ENCODE measurements around the gene MSH3.
"Not testable (repeated sequence)": the region's sequence is repeated elsewhere in the genome, so short reads cannot be mapped to it uniquely, and the experiment has no call there.

MSH3 gene

DNA sequence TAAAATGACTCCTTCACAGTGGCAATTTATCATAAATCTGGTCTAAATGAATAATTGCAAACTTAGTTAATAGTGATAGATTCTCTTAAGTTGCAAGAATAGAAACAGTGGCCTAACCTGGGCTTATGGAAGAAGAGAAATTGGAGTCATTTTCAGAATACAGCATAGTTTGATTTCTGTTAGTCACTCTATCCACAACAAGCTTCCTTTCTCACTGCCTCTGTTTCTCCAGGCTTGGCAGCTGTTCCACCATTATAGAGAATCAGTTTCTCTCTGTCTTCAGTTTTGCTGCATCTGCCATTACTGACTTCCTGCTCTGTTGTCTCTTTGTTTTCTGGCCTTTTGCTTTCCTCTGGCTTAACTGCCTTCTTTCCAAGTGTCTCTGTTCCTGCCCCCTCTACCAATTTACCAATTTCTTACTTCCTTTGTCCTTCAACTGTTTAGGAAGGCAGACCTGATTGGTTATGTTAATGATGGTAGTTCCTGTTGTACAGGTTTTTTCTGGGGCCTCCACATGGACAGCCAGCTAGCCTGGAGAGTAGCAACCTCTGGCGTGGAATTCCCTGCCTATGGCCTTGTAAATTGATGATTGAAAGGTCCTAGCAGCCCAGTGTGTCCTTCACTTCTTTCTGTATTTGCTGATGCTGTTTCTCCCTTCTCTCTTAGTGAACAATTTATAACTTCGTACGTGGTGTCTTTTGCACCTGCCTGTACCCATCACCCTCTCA lies 229.8 kb downstream of the MSH3 start:
- no peak overlapping the region; the same call in 1 of the 2 replicates for H3K27ac ChIP-seq
- no peak for TF ChIP-seq ZFX (IDR thresholded peaks at IDR 0.05)
- no peak for TF ChIP-seq CTCF (conservative IDR thresholded peaks at IDR 0.05)

- TF ChIP-seq ZFX (IDR thresholded peaks at IDR 0.05) (no peak), CTCF (conservative IDR thresholded peaks at IDR 0.05) (no peak)
- H3K27ac ChIP-seq = no peak overlapping the region
These were observed 230.5 kb downstream of the MSH3 start for GRCh38 chr5:80884929-80885328.

- TF ChIP-seq ZFX (IDR thresholded peaks at IDR 0.05) (no peak), CTCF (conservative IDR thresholded peaks at IDR 0.05) (no peak)
- no peak overlapping the region for H3K27ac ChIP-seq
These were observed 231.0 kb downstream of the MSH3 start for GRCh38 chr5:80885396-80886000.

DNA sequence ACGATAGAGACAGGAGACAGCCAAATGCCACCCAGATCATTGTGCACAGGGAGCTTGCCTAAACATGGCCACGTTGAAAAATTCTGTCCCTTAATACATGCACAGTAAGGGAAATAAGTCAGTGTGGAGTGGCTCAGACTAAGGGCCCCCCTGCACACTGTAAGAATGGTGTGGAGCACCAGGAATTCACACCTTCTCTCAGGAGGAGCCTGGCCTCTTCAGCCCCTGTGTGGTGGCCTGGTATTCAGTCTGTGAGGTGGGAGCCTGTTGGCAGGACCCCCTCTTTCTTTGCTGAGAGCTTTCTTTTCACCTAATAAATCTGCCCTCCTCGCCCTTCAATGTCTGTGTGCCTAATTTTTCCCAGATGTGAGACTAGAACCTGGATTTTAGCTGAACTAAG lies 239.6 kb downstream of the MSH3 start:
- TF ChIP-seq ZFX (IDR thresholded peaks at IDR 0.05) (no peak), CTCF (conservative IDR thresholded peaks at IDR 0.05) (no peak)
- H3K27ac ChIP-seq = no peak overlapping the region

- no peak overlapping the region for H3K27ac ChIP-seq
- no peak for TF ChIP-seq CTCF (conservative IDR thresholded peaks at IDR 0.05)
- no peak for TF ChIP-seq ZFX (IDR thresholded peaks at IDR 0.05)
These were observed 241.1 kb downstream of the MSH3 start for GRCh38 chr5:80895523-80895922.

- H3K27ac ChIP-seq = not testable (repeated sequence)
These were observed 248.2 kb downstream of the MSH3 start for GRCh38 chr5:80902624-80903023.

DNA sequence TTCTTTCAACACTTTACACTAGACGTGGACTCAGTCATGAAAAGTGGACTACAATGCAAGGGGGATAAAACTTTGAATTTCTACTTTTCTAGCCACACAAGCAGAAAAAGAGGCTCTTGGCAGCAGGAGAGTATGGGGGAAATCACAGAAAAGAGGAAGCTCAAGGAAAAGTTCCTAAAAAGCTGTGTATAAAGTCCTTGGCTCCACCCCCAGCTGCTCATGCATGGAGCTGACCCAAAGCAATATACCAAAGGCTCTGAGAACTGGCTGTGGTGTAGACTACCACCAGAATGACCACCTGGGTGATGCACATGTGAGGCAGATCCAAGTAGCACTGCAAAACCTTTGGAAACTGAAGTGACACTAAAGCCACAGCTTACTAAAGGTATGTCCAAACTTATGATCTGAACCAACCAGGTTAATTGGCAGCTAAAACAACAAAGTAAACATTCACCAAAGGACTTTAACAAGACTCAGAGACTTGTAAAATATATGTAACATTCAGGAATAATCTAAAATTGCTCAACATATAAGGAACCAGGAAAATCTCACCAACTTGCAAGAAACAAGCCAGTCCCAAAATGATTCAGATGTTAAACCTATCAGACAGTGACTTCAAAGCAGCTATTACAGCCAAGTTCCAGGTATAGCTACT lies 250.2 kb downstream of the MSH3 start:
- TF ChIP-seq CTCF (conservative IDR thresholded peaks at IDR 0.05) (no peak), ZFX (IDR thresholded peaks at IDR 0.05) (no peak)
- peak overlapping the region; percentile 31; the same call in 1 of the 2 replicates for H3K27ac ChIP-seq
